Mesenchymal stem cell (in vitro differentiated cells and primary cell): Measurements from ENCODE around the gene TMEM50B.
"Not testable (repeated sequence)": the region's sequence is repeated elsewhere in the genome, so short reads cannot be mapped to it uniquely, and the experiment has no call there.

Experiments used
- DNase-seq: peaks from one replicate; pipeline ENCODE4 v3.0.0-alpha.2; 2013
- H2AFZ ChIP-seq: one replicate; pipeline ENCODE4 v1.6.1; 2013; ENCODE audit warnings: low read depth, mild to moderate bottlenecking, control low read depth, inconsistent platforms, low read length, moderate library complexity
- H2AK5ac ChIP-seq: 2 replicates; pipeline ENCODE4 v1.6.1; 2013; ENCODE audit warnings: low read length, moderate library complexity, mild to moderate bottlenecking, inconsistent platforms; ENCODE audit not compliant: severe bottlenecking
- H2BK120ac ChIP-seq: one replicate; pipeline ENCODE4 v1.6.1; 2013; ENCODE audit warnings: low read depth, mild to moderate bottlenecking, inconsistent platforms, low read length, moderate library complexity
- H2BK12ac ChIP-seq, 2 experiments: one replicate each; pipeline ENCODE4 v1.6.1; 2013; ENCODE audit warnings: inconsistent platforms in 2 of 2, low read length in 2 of 2, mild to moderate bottlenecking in 2 of 2, moderate library complexity in 2 of 2, control low read depth in 1 of 2
- H2BK15ac ChIP-seq: one replicate; pipeline ENCODE4 v1.6.1; 2013; ENCODE audit warnings: mild to moderate bottlenecking, low read depth, inconsistent platforms; ENCODE audit not compliant: poor library complexity, severe bottlenecking
- H2BK5ac ChIP-seq: 2 replicates; pipeline ENCODE4 v1.6.1; 2013; ENCODE audit warnings: low read depth, mild to moderate bottlenecking, low read length, control low read depth, inconsistent platforms; ENCODE audit not compliant: poor library complexity, severe bottlenecking
- H3K14ac ChIP-seq, 2 experiments: one replicate each; pipeline ENCODE4 v1.6.1; 2013; ENCODE audit warnings: inconsistent platforms in 2 of 2, low read length in 2 of 2, control low read depth in 1 of 2, mild to moderate bottlenecking in 1 of 2, moderate library complexity in 1 of 2
- H3K18ac ChIP-seq, 2 experiments: one replicate each; pipeline ENCODE4 v1.6.1; 2013; ENCODE audit warnings: inconsistent platforms in 2 of 2, low read length in 2 of 2, control low read depth in 1 of 2, low read depth in 1 of 2, mild to moderate bottlenecking in 1 of 2
- H3K23ac ChIP-seq, 2 experiments: one replicate each; pipeline ENCODE4 v1.6.1; 2013; ENCODE audit warnings: inconsistent platforms in 2 of 2, low read length in 2 of 2, mild to moderate bottlenecking in 2 of 2, moderate library complexity in 2 of 2, control low read depth in 1 of 2
- H3K27ac ChIP-seq: 2 replicates; pipeline ENCODE4 v1.5.1; 2013; ENCODE audit warnings: mild to moderate bottlenecking, moderate library complexity, low read length, control low read depth, inconsistent platforms; ENCODE audit not compliant: poor library complexity, severe bottlenecking
- H3K27me3 ChIP-seq, 2 experiments: 2 replicates each; pipeline versions ENCODE4 v1.6.1 to v1.7.0; 2013; ENCODE audit warnings: low read length in 2 of 2, mild to moderate bottlenecking in 2 of 2, moderate library complexity in 2 of 2, control low read depth in 1 of 2, inconsistent platforms in 1 of 2; ENCODE audit not compliant: control insufficient read depth in 1 of 2, insufficient read depth in 1 of 2
- H3K36me3 ChIP-seq, 2 experiments: 2 replicates each; pipeline versions ENCODE4 v1.6.1 to v1.7.0; 2013; ENCODE audit warnings: low read length in 2 of 2, control low read depth in 1 of 2, inconsistent platforms in 1 of 2, low read depth in 1 of 2, mild to moderate bottlenecking in 1 of 2; ENCODE audit not compliant: insufficient read depth in 2 of 2, control insufficient read depth in 1 of 2
- H3K4ac ChIP-seq, 2 experiments: one replicate each; pipeline ENCODE4 v1.6.1; 2013; ENCODE audit warnings: inconsistent platforms in 2 of 2, low read length in 2 of 2, mild to moderate bottlenecking in 2 of 2, moderate library complexity in 2 of 2, control low read depth in 1 of 2, low read depth in 1 of 2
- H3K4me1 ChIP-seq: 2 replicates; pipeline ENCODE4 v1.6.1; 2013; ENCODE audit warnings: low read depth, low read length, control low read depth; ENCODE audit not compliant: control insufficient read depth, insufficient read depth
- H3K4me2 ChIP-seq: 2 replicates; pipeline ENCODE4 v1.6.1; 2013; ENCODE audit warnings: low read length, mild to moderate bottlenecking, inconsistent platforms; ENCODE audit not compliant: poor library complexity, severe bottlenecking
- H3K4me3 ChIP-seq, 2 experiments: 2 replicates each; pipeline versions ENCODE4 v1.5.1 to v1.7.0; 2013; ENCODE audit warnings: low read length in 2 of 2, mild to moderate bottlenecking in 2 of 2, control low read depth in 1 of 2, low read depth in 1 of 2; ENCODE audit not compliant: insufficient read depth in 1 of 2
- H3K79me1 ChIP-seq: replicated peaks from 2 replicates; pipeline ENCODE4 v1.6.1; 2013; ENCODE audit warnings: mild to moderate bottlenecking, control low read depth, low read length, inconsistent platforms; ENCODE audit not compliant: poor library complexity, severe bottlenecking
- H3K9ac ChIP-seq: 2 replicates; pipeline ENCODE4 v1.7.0; 2013; ENCODE audit warnings: mild to moderate bottlenecking, low read length, moderate library complexity
- H3K9me3 ChIP-seq: 2 replicates; pipeline ENCODE4 v1.7.0; 2013; ENCODE audit warnings: mild to moderate bottlenecking, low read length; ENCODE audit not compliant: control insufficient read depth
- H4K8ac ChIP-seq: one replicate; pipeline ENCODE4 v1.6.1; 2013; ENCODE audit warnings: inconsistent platforms, mild to moderate bottlenecking, low read length, moderate library complexity
- H4K91ac ChIP-seq: one replicate; pipeline ENCODE4 v1.6.1; 2013; ENCODE audit warnings: mild to moderate bottlenecking, low read length, inconsistent platforms
- WGBS: methylation state at CpG from one replicate; pipeline ENCODE4 v1.1.7; 2013; ENCODE audit warnings: mixed read lengths; 5-methylcytosine and 5-hydroxymethylcytosine counted together

TMEM50B gene

GRCh38 chr21:33470701-33471100 lies 9.1 kb downstream of the TMEM50B start:
- peaks cover 25% of the 10 kb centered on the region for H3K79me1 ChIP-seq
- H3K4ac ChIP-seq, result no peak overlapping the region
- H3K4me2 ChIP-seq, result no peak overlapping the region
- H3K27ac ChIP-seq, result no peak overlapping the region
- no peak overlapping the region for H2AK5ac ChIP-seq
- H3K9ac ChIP-seq, result no peak overlapping the region
- no peak for DNase-seq
- no peak overlapping the region for H2BK120ac ChIP-seq
- H2BK15ac ChIP-seq, result no peak overlapping the region
- H2BK5ac ChIP-seq, result no peak overlapping the region
- no peaks in the 10 kb centered on the region for H3K27me3 ChIP-seq
- H4K8ac ChIP-seq, result no peak overlapping the region
- no peak overlapping the region for H2BK12ac ChIP-seq
- no peak overlapping the region for H3K23ac ChIP-seq
- no peak overlapping the region for H2AFZ ChIP-seq
- no peaks in the 10 kb centered on the region for H3K4me1 ChIP-seq
- no peaks in the 10 kb centered on the region for H3K9me3 ChIP-seq
- H3K4me3 ChIP-seq, result no peak overlapping the region
- no peak overlapping the region for H3K18ac ChIP-seq
- H3K36me3 ChIP-seq, result peaks cover 0 to 10% of the 10 kb centered on the region in 2 experiments
- 88% methylated on average over 2 of the region's 2 CpGs for WGBS
- no peak overlapping the region for H3K14ac ChIP-seq
- no peak overlapping the region for H4K91ac ChIP-seq

DNA sequence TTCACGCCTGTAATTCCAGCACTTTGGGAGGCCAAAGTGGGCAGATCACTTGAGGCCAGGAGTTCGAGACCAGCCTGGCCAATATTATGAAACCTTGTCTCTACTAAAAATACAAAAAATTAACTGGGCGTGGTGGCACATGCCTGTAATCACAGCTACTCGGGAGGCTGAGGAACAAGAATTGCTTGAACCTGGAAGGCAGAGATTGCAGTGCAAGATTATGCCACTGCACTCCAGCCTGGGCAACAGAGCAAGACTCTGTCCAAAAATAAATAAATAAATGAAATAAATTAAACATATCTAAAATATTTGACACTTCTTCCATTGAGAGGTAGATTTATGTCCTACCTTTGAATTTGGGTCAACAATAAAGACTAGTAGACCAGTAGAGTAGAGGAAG lies 10.6 kb downstream of the TMEM50B start:
- 92% methylated on average over 4 of the region's 4 CpGs for WGBS
- not testable (repeated sequence) for H3K4me2 ChIP-seq, H3K23ac ChIP-seq, H3K4me1 ChIP-seq, H2BK5ac ChIP-seq, H4K8ac ChIP-seq, H3K9me3 ChIP-seq, H2AFZ ChIP-seq, H2BK15ac ChIP-seq, H2BK120ac ChIP-seq, H3K27ac ChIP-seq, H2AK5ac ChIP-seq, H3K27me3 ChIP-seq, DNase-seq, H3K4ac ChIP-seq, H3K9ac ChIP-seq, H3K18ac ChIP-seq, H3K4me3 ChIP-seq, H3K14ac ChIP-seq, H2BK12ac ChIP-seq, H4K91ac ChIP-seq
- peaks cover 20% of the 10 kb centered on the region for H3K79me1 ChIP-seq
- H3K36me3 ChIP-seq, result peaks cover 3 to 17% of the 10 kb centered on the region in 2 experiments

- 100% methylated on average over 3 of the region's 5 CpGs for WGBS
- Histone ChIP-seq H3K27ac (no peak overlapping the region), H3K27me3 (no peaks in the 10 kb centered on the region), H3K36me3 (peaks cover 8 to 55% of the 10 kb centered on the region in 2 experiments), H2AFZ (no peak overlapping the region), H3K14ac (no peak overlapping the region), H3K9me3 (no peaks in the 10 kb centered on the region), H2BK5ac (no peak overlapping the region), H3K4me2 (no peak overlapping the region), H2AK5ac (no peak overlapping the region), H4K91ac (no peak overlapping the region), H4K8ac (no peak overlapping the region), H3K23ac (no peak overlapping the region), H3K4me1 (no peaks in the 10 kb centered on the region), H3K79me1 (peaks cover 3% of the 10 kb centered on the region), H3K18ac (no peak overlapping the region), H3K9ac (no peak overlapping the region), H3K4ac (no peak overlapping the region), H3K4me3 (no peak overlapping the region), H2BK120ac (no peak overlapping the region), H2BK15ac (no peak overlapping the region), H2BK12ac (no peak overlapping the region)
- DNase-seq, result no peak
Observed at GRCh38 chr21:33461538-33462250, 18.1 kb downstream of the TMEM50B start.

GRCh38 chr21:33458861-33459260 lies 20.9 kb downstream of the TMEM50B start:
- H2BK5ac ChIP-seq, result no peak overlapping the region
- H3K4me1 ChIP-seq, result no peaks in the 10 kb centered on the region
- H3K23ac ChIP-seq, result no peak overlapping the region
- no peak overlapping the region for H2BK15ac ChIP-seq
- no peak overlapping the region for H3K27ac ChIP-seq
- 94% methylated on average over 3 of the region's 3 CpGs for WGBS
- no peaks in the 10 kb centered on the region for H3K9me3 ChIP-seq
- H3K4me3 ChIP-seq, result no peak overlapping the region
- H3K4ac ChIP-seq, result no peak overlapping the region
- no peak overlapping the region for H3K14ac ChIP-seq
- no peak overlapping the region for H2BK12ac ChIP-seq
- no peak overlapping the region for H3K9ac ChIP-seq
- no peak overlapping the region for H2BK120ac ChIP-seq
- H4K8ac ChIP-seq, result no peak overlapping the region
- no peak for DNase-seq
- H3K79me1 ChIP-seq, result peaks cover 3% of the 10 kb centered on the region
- H3K27me3 ChIP-seq, result no peaks in the 10 kb centered on the region
- peaks cover 6 to 65% of the 10 kb centered on the region in 2 experiments for H3K36me3 ChIP-seq
- H3K18ac ChIP-seq, result no peak overlapping the region
- H2AK5ac ChIP-seq, result no peak overlapping the region
- H3K4me2 ChIP-seq, result no peak overlapping the region
- no peak overlapping the region for H2AFZ ChIP-seq
- H4K91ac ChIP-seq, result no peak overlapping the region
